Activated naive CD4-positive, alpha-beta T cell treated with anti-CD3 and anti-CD28 coated beads, Interleukin-2, amount 10 ng/mL, durations not matched to agents 7 days and 5 days (primary cell): ENCODE measurements around the gene ZNF792.
"Not testable (repeated sequence)": the region's sequence is repeated elsewhere in the genome, so short reads cannot be mapped to it uniquely, and the experiment has no call there.

Experiments used
- CTCF ChIA-PET: fragments of 350-600 bp; sonication (Branson Sonifier 250); formaldehyde crosslinking; loops from one replicate; lab custom pipeline; 2021; ENCODE audit warnings: antibody characterized with exemption; lab: Charles Lee
- DNase-seq: peaks from one replicate; pipeline ENCODE4 v3.0.0-alpha.2; 2020
- H3K27ac Mint-ChIP-seq: one replicate; pipeline ENCODE4 v1.8.0; 2021; ENCODE audit warnings: mild to moderate bottlenecking, moderate library complexity, mixed read lengths
- H3K27me3 Mint-ChIP-seq: one replicate; pipeline ENCODE4 v1.8.0; 2021; ENCODE audit warnings: mild to moderate bottlenecking, mixed read lengths
- H3K36me3 Mint-ChIP-seq: one replicate; pipeline ENCODE4 v1.8.0; 2021; ENCODE audit warnings: mixed read lengths
- H3K4me1 Mint-ChIP-seq: one replicate; pipeline ENCODE4 v1.8.0; 2021; ENCODE audit warnings: mixed read lengths
- H3K4me3 Mint-ChIP-seq: one replicate; pipeline ENCODE4 v1.8.0; 2021; ENCODE audit warnings: mild to moderate bottlenecking, moderate library complexity, mixed read lengths
- H3K9me3 Mint-ChIP-seq: one replicate; pipeline ENCODE4 v1.8.0; 2021; ENCODE audit warnings: mixed read lengths

Gene ZNF792

DNA sequence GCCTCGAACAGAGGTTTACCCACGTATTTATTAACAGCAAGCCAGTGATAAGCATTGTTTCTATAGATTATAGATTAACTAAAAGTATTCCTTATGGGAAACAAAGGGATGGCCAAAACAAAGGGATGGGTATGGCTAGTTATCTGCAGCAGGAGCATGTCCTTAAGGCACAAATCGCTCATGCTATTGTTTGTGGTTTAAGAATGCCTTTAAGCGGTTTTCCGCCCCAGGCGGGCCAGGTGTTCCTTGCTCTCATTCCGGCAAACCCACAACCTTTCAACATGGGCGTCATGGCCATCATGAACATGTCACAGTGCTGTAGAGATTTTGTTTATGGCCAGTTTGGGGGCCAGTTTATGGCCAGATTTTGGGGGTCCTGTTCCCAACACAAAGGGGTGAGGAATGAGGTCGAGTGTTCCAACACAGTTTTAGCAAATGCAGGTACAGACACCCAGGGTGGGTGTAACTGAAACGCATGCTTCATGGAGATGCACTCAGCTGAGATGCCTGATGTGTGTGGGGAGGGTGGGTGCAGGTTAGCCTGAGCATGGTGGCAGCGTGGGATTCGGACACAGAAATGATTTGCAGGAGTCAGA lies 6.3 kb upstream of the ZNF792 start:
- CTCF ChIA-PET: not testable (repeated sequence)

DNA sequence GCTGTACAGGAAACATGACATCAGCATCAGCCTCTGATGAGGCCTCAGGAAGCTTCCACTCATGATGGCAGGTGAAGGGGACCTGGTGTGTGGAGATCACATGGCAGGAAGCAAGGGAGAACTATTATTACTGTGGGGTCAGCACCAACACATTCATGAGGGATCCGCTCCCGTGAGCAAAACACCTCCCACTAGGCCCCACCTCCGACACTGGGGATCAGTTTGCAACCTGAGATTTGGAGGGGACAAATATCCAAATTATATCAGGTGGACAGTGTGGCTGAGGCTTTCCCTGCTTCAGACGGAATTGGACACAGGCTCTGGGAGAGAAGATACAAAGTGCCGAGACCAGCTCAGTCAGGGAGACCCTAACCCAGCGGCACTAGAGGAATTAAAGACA lies 5.7 kb upstream of the ZNF792 start:
- Mint-ChIP-seq H3K36me3 (peaks cover 17% of the 10 kb centered on the region), H3K4me1 (peaks cover 15% of the 10 kb centered on the region), H3K9me3 (peaks cover 37% of the 10 kb centered on the region), H3K27me3 (peaks cover 30% of the 10 kb centered on the region), H3K27ac (no peak overlapping the region), H3K4me3 (no peak overlapping the region)
- no peak for DNase-seq
- CTCF ChIA-PET: interaction anchor here (3.1 kb wide), 1 partner anchor 44 kb away, joined by 12 read pairs; no protein-coding TSS in a partner anchor

More for the DNA sequence above, 6.3 kb upstream of the ZNF792 start:
- Mint-ChIP-seq H3K4me1 (peaks cover 20% of the 10 kb centered on the region), H3K9me3 (peaks cover 34% of the 10 kb centered on the region), H3K27me3 (peaks cover 30% of the 10 kb centered on the region), H3K36me3 (peaks cover 15% of the 10 kb centered on the region)
- not testable (repeated sequence) for H3K4me3 Mint-ChIP-seq, H3K27ac Mint-ChIP-seq, DNase-seq

DNA sequence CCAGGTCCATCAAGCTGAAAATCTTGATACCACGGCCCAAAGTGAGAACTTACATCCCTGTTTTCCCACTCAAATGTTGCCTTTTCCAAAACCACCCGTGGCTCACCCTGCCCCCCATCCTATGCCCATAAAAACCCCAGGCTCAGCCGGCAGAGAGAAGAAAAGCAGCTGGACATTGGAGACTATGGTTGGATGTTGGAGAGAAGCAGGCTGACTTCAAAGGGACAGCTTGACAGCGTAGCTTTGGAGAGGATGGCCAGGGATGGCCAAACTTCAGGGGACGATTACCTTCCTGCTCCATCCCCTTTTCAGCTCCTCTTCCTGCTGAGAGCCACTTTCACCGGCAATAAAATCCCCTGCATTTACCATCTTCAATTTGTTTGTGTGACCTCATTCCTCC lies 3.5 kb upstream of the ZNF792 start:
- CTCF ChIA-PET: interaction anchor here (1.5 to 3.1 kb wide), 2 partner anchors 46 to 99 kb away, joined by 3 to 12 read pairs; no protein-coding TSS in a partner anchor
- Mint-ChIP-seq H3K36me3 (peaks cover 28% of the 10 kb centered on the region), H3K27ac (no peak overlapping the region), H3K27me3 (peaks cover 22% of the 10 kb centered on the region), H3K4me3 (no peak overlapping the region), H3K9me3 (peaks cover 44% of the 10 kb centered on the region), H3K4me1 (peaks cover 10% of the 10 kb centered on the region)
- DNase-seq: no peak

DNA sequence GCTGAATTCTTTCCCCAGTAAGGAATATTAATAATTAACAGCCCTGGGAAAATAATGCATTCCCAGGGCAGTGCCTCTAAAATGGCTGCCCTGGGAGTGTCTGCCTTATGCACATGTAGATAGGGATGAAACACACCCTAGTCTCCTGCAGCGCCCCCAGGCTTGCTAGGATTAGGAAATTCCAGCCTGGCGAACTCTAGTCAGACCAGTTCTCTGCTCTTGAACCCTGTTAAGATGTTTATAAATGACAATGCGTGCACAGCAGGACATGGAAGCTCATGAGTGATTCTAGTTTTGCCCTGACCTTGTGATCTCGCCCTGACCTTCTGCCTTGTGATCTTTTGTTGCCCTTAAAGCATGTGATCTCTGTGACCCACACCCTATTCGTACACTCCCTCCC lies 1.5 kb upstream of the ZNF792 start:
- peak overlapping the region; percentile 52 for H3K4me3 Mint-ChIP-seq
- DNase-seq, H3K27ac Mint-ChIP-seq, CTCF ChIA-PET: not testable (repeated sequence)
- peaks cover 25% of the 10 kb centered on the region for H3K4me1 Mint-ChIP-seq
- H3K27me3 Mint-ChIP-seq: peaks cover 17% of the 10 kb centered on the region
- peaks cover 64% of the 10 kb centered on the region for H3K9me3 Mint-ChIP-seq
- H3K36me3 Mint-ChIP-seq: peaks cover 48% of the 10 kb centered on the region

DNA sequence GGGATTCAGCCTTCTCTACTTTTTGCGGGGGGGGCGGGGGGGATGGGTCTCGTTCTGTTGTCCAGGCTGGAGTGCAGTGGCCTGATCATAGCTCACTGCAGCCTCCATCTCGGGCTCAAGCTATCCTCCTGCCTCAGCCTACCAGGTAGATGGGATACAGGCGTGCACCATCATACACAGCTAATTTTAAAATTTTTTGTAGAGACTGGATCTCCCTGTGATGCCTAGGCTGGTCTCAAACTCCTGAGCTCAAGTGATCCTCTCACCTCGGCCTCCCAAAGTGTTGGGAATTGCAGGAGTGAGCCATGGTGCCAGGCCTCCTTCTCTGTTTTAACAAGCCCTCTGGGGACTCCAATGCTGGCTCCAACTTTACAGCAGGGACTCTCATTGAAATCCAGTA lies 569 bp upstream of the ZNF792 start:
- Mint-ChIP-seq H3K36me3 (peaks cover 57% of the 10 kb centered on the region), H3K4me3 (peak overlapping the region; percentile 69), H3K9me3 (peaks cover 69% of the 10 kb centered on the region), H3K27ac (peak overlapping the region; percentile 24), H3K4me1 (peaks cover 25% of the 10 kb centered on the region), H3K27me3 (peaks cover 17% of the 10 kb centered on the region)
- CTCF ChIA-PET: interaction anchor here (0.6 kb wide), 1 partner anchor 8 kb away, joined by 3 read pairs; no protein-coding TSS in a partner anchor
- DNase-seq: no peak

DNA sequence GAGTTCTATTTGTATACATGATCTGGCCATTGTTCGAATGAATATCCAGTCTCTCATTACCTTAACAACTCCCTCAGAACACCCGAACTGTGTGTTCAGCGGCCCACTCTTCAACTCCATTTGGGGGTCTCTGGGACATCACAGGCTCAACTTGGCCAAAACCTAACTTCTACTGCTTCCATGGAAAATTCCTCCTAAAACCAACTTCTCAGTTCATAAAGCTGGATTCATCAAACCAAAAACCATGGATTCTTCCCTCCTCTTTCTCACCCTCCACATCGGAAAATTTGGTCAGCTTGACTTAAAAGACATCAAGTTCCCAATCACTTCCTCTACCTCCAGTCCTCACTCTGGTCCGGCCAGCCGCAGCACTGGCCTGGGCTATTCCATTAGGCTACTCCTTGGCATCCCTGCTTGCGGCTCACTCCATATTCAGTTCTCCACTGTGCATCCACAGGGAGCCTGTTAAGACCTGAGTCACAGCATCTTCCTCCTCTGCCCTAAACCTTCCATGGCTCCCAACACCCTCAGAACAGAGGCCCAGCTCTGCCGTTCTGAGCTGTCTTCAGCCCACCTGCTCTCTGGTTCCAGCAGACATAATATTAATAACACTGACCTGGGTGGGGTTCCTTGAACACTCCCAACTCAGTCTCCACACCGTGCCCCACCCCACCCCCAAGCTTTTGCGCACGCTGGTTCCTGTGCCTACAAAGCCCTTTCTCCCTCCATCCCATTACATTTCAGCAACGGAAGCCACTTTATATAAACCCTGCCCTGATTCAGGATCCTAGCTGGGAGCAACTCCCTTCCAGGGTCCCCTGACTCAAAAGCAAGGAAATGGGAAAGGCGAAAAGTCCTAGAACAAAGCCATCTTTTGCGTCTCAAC lies 1.1 kb downstream of the ZNF792 start:
- peaks cover 11% of the 10 kb centered on the region for H3K27me3 Mint-ChIP-seq
- peak overlapping the region; percentile 91 for H3K27ac Mint-ChIP-seq
- CTCF ChIA-PET: no interaction called here
- H3K4me3 Mint-ChIP-seq: peak overlapping the region; percentile 97
- H3K36me3 Mint-ChIP-seq: peaks cover 70% of the 10 kb centered on the region
- DNase-seq: peak; percentile 29
- peaks cover 75% of the 10 kb centered on the region for H3K9me3 Mint-ChIP-seq
- peaks cover 25% of the 10 kb centered on the region for H3K4me1 Mint-ChIP-seq

DNA sequence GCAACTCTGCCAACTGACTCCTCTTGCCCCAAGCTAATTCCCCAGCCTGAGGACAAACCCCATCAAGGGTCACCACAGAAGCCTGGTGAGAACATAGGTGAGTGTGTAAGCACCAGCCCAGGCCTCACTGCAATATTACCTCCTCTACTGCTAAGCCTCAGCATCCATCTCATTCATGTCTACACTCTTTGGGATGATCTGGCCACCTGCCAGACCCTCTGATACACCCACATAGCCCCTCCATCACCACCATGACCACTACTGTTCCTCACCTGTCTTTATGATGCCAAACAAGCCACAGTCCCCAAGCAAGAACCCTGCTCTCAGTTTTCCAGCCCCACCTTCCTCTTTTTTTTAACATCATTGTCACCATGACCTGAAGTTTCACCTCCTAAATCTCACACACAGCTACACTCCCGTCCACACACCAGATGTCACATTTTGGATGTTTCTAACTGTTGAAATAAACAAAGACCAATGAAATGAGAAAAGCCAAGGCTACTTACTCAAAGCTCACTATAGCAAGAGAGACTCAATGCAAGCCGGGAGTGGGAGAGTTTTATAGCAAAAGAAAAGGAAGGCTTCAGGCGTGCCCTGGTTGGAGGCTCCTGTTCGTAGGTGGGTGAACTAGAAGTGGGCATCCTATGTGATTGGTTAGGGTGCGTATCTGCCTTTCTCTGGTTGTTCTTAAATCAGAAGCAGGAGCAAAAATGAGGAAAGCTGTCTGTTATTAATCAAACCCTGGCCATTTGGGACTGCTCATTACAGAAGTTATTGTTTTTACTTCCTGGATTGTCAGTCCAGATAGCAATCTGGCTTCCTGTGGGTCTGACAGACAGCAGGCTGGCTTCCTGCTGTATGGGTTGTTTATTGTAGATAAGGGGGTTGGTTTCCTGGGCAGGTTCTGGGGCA lies 2.0 kb downstream of the ZNF792 start:
- H3K36me3 Mint-ChIP-seq: peaks cover 77% of the 10 kb centered on the region
- DNase-seq: peak; percentile 58
- CTCF ChIA-PET: no interaction called here

DNA sequence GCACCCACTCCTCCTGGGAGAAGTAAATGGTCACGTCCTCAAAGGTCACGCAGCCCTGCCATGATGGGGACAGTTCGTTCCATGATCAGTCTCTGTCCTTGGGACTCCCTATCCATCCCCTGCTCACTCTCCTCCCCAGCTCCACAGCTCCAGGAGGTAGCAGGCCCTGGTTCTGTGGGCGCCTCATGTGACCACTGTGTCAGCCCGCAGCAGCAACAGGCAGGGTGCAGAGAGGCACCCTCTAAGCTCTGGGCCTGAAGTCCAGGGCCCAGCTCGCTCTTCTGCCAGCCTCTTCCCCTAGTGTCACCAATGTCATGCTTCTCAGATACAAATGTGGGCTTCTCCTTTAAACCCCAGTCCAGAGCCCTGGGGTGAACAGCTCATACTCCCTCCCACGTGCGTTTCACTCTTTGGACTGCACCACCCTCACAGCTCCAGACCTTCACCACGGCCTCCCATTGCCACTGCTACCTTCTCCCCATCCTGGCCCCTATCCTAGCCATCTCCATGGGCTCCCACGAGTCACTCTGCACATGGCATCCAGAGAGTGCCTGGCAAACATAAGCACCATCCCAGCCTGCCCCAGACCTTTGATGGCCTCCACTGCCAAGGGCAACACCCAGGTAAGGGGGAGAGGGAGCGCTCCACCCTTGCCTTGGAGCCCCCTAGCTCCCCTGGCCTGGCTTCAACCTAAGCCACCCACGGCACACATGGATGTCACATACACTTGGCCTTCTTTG lies 2.9 kb downstream of the ZNF792 start:
- Mint-ChIP-seq H3K4me1 (peaks cover 25% of the 10 kb centered on the region), H3K4me3 (no peak overlapping the region), H3K27ac (peak overlapping the region; percentile 91), H3K27me3 (peaks cover 5% of the 10 kb centered on the region), H3K36me3 (peaks cover 81% of the 10 kb centered on the region), H3K9me3 (peaks cover 75% of the 10 kb centered on the region)
- no peak for DNase-seq
- CTCF ChIA-PET: no interaction called here

More for the DNA sequence above, 2.0 kb downstream of the ZNF792 start:
- Mint-ChIP-seq H3K4me3 (peak overlapping the region; percentile 97), H3K9me3 (peaks cover 73% of the 10 kb centered on the region), H3K4me1 (peaks cover 25% of the 10 kb centered on the region), H3K27ac (peak overlapping the region; percentile 91), H3K27me3 (peaks cover 5% of the 10 kb centered on the region)

DNA sequence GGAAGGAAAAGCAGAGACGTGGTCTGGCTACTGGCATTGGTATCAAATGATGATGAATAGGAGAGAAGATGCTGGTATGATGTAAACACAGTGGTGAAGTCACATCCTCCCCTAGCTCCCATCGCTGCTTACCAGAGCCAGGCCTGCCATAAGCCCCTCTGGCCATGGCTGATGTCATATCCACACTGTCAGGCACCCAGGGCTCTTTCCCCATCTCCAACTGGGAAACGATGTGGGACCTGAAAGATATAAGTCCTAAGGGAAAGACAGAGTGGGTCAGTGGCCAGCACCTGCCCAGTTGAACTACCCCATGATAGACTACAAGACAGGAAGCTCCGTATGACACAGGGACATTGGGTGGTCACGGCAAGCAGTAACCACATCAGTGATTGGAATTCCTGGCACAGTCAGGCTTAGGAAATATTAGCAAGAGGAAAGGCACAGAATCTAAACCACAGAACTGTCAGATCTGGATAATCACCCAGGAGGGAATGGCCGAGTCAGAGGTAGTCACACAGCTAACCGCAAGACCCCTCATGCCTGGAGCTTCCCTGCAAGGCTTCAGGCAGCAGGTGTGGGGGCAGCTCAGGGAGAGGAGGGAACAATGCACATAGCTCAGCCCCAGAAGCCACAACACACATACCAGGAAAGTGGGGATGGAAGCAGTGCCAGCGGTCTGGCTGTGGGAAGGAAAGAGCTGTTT lies 3.8 kb downstream of the ZNF792 start:
- no peak overlapping the region for H3K4me3 Mint-ChIP-seq

DNA sequence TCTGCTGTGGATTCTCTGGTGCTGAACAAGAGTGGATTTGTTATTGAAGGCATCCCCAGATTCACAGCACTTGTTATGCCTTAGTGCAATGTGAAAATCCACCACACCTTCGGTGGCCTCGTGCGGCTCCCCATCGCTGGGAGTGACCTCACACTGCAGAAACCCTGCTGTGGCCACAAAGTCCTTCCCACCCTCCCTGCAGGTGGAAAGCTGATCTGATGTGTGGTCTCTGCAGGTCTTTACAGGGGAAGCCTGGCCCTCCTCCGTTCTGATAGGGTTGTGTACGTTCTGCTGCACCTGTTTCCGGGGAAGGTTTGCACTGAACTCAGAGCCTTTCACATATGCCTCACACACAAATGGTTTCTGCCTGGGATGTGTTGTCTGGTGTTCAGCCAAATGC lies 5.0 kb downstream of the ZNF792 start:
- DNase-seq: no peak
- Mint-ChIP-seq H3K4me3 (no peak overlapping the region), H3K27ac (no peak overlapping the region)

More for the DNA sequence above, 3.8 kb downstream of the ZNF792 start:
- Mint-ChIP-seq H3K27me3 (peaks cover under 1% of the 10 kb centered on the region), H3K9me3 (peaks cover 78% of the 10 kb centered on the region), H3K4me1 (peaks cover 25% of the 10 kb centered on the region), H3K36me3 (peaks cover 83% of the 10 kb centered on the region), H3K27ac (peak overlapping the region; percentile 50)
- no peak for DNase-seq
- CTCF ChIA-PET: no interaction called here

DNA sequence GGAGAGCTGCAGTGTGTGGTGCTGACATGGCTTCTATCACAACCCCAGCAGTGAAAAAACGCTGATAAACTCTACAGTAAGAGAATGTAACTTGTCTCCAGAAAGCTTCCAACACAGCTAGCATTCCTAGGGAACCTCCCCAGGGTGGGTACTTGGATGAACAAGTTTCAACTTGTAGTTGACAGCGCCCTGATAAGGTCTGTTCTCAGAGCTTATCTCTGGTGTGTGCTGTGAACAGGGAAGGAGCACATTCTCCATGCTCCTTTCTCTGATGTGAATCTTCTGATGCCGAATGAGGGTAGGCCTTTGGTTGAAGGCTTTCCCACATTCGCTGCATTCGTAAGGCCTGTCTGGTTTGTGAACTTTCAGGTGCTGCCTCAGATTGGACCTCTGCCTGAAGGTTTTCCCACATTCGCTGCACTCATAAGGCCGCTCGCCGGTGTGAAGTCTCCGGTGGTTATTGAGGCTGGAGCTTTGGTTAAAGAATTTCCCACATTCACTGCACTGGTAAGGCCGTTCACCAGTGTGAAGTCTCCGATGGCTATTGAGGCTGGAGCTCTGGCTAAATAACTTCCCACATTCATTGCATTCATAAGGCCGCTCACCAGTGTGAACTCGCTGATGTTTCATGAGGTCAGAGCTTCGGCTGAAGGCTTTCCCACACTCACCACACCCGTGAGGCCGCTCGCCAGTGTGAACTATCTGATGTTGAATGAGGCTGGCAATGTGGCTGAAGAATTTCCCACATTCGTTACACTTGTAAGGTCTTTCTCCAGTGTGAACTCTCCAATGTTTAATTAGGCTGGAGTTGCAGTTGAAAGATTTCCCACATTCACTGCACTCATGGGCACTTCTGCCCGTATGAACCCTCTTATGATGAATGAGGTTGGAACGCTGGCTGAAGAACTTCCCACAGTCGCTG lies 5.9 kb downstream of the ZNF792 start:
- H3K27ac Mint-ChIP-seq: no peak overlapping the region
- peaks cover 94% of the 10 kb centered on the region for H3K36me3 Mint-ChIP-seq
- peaks cover 21% of the 10 kb centered on the region for H3K4me1 Mint-ChIP-seq
- H3K4me3 Mint-ChIP-seq: no peak overlapping the region
- CTCF ChIA-PET: interaction anchor here (1.1 kb wide), 1 partner anchor 15 kb away, joined by 4 read pairs; no protein-coding TSS in a partner anchor
- DNase-seq: no peak
- H3K27me3 Mint-ChIP-seq: no peaks in the 10 kb centered on the region
- peaks cover 89% of the 10 kb centered on the region for H3K9me3 Mint-ChIP-seq

More for the DNA sequence above, 5.0 kb downstream of the ZNF792 start:
- Mint-ChIP-seq H3K4me1 (peaks cover 23% of the 10 kb centered on the region), H3K36me3 (peaks cover 87% of the 10 kb centered on the region), H3K9me3 (peaks cover 83% of the 10 kb centered on the region), H3K27me3 (no peaks in the 10 kb centered on the region)
- CTCF ChIA-PET: no interaction called here

DNA sequence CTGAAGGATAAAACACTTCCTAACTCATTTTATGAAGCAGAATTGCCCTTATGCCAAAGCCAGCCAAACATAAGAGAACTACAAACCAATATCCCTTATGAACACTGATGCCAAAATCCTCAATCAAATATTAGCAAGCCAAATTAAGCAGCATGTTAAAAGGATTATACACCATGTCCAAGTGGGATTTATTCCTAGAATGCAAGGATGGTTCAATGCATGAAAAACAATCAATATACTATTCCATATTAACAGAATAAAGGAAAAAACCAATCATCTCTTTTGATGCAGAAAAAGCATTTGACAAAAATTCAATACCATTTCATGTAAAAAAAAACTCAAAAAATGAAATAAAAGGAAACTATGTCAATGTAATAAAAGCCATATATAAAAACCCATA lies 10.9 kb downstream of the ZNF792 start:
- Mint-ChIP-seq H3K4me1 (no peaks in the 10 kb centered on the region), H3K4me3 (no peak overlapping the region), H3K9me3 (peaks cover 71% of the 10 kb centered on the region), H3K27me3 (no peaks in the 10 kb centered on the region), H3K27ac (no peak overlapping the region), H3K36me3 (peaks cover 81% of the 10 kb centered on the region)
- DNase-seq: no peak
- CTCF ChIA-PET: no interaction called here
